ENCODE measurements around the gene XXYLT1.
"Not testable (repeated sequence)": the region's sequence is repeated elsewhere in the genome, so short reads cannot be mapped to it uniquely, and the experiment has no call there.

XXYLT1 gene

DNA sequence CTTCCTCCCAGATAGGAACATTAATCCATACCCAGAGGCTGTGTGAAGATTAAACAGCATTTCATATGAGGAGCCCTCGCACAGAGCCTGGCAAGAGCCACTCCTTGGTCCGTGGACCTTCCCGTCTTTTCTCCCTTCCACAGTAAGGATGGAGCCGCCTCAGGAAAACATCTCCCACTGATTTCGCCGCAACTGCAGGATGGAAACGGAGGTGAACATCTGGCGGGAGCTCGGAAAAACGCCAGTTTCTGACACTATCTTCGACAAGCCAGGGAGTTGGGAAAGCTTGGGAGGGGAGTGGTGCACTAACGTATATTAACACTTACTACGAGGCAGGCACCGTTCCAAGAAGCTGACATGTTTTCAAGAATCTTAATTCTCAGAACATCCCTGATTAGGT lies 157.9 kb downstream of the XXYLT1 start:
- DNase-seq (ENCODE audit: low read depth, low spot score) = no peak

DNA sequence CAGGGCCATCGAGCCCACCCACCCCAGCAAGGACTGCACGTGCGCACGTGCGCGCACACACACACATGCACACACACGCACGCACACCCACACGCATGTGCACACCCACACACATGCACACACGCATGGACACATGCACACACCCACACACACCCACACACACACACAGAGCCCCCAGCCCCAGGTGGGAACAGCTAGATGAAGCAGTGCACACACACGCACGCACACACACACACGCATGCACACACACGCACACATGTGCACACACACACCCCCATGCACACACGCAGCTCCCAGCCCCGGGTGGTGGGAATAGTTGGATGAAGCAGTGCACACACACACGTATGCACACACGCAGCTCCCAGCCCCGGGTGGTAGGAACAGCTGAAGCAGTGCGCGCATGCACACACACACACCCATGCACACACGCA lies 158.6 kb downstream of the XXYLT1 start:
- DNase-seq (ENCODE audit: low read depth, low spot score) = no peak

DNA sequence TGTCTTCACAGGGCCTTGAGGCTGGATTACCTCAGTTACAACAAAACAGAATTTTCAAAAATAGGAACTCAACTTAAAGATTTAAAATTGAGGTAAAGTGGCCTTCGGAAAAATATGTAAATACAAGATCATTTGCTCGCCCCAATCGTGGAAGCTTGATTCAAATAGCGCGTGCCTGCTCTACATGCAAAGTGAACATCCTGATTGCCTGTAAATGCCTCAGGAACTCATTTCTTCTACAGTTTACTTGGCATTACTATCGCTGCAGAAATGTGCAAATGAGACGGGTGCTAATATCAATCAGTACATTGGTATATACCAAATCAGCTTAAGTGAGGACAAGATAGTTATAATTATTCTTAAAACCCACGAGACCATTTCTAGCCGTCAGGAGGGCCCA lies 159.2 kb downstream of the XXYLT1 start:
- DNase-seq (ENCODE audit: low read depth, low spot score) = no peak

DNA sequence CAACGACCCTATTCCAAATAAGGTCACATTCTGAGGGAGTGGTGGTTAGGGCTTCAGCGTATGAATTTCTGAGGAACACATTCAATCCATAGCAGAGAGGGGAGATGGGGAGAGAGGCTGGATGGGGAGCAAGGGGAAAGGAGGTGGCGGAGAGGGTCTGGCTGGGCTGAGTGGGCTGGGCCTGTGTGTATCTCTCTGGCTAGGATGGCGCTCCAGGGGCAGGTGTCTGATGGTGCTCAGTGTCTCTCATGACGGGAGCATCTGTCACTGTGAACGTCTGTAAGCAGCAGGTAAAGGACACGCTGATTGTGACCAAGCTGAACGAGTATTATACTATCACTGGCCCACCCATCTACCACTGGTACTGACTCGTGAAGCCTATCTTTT lies 159.6 kb downstream of the XXYLT1 start:
- no peak for DNase-seq (ENCODE audit: low read depth, low spot score)

DNA sequence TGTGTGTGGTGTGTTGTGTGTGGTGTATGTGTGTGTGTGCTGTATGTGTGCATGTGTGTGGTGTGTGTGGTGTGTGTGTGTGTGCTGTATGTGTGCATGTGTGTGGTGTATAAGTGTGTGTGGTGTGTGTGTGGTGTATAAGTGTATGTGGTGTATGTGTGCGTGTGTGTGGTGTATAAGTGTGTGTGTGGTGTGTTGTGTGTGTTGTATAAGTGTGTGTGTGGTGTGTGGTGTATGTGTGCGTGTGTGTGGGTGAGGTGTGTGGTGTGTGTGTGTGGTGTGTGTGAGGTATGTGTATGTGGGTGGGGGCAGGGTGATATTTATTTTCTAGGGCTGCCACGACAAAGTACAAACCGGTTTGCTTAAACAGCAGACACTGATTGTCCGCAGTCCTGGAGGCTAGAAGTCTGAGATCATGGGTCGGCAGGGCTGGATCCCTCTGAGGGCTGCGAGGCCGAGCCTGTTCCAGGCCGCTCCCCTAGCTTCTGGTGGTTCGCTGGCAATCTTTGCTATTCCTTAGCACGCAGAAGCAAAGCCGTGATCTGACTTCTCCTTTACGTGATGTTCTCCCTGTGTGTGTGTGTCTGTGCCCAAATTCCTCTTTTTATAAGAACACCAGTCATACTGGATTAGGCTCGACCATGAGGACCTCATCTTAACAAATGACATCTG lies 160.2 kb downstream of the XXYLT1 start:
- peak; percentile 27 for DNase-seq (ENCODE audit: low read depth, low spot score)

DNA sequence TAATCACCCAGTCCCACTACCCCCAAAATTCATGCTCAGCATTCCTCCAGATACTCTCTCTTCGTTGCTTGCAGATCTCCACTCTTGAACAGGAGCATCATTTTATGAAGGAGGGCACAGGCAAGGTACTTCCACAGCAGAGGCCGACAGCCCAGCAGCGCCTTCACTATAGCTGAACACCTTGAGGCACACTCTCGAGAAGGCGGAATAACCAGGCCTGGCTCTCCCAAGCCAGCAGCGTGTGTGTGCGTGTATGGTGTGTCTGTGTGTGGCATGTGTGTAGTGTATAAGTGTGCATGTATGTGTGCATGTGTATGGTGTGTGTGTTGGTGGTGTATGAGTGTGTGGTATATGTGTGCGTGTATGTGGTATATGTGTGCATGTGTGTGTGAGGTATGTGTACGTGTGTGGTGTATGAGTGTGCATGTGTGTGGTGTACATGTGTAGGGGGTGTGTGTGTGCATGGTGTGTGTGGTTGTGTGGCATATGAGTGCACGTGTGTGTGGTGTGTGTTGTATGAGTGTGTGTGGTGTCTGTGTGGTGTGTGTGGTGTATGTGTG lies 161.8 kb downstream of the XXYLT1 start:
- DNase-seq (ENCODE audit: low read depth, low spot score) = no peak

DNA sequence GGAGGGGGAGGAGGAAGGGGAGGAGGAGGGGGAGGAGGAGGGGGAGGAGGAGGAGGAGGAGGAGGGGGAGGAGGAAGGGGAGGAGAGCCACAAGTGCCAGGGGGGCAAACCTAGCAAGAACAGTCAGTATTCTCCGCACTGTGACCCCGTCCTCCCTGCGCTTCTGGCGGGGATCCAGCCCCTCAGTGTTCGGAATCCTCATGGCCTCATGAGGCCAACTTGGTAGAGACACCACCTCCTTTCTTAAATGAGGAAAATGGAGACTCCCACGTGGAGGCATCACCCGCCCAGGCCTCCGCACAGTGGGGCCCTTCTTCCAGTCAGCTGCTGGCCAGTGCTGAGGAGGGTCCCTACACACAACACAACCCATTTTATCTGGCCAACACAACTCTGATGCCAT lies 163.4 kb downstream of the XXYLT1 start:
- no peak for DNase-seq (ENCODE audit: low read depth, low spot score)

DNA sequence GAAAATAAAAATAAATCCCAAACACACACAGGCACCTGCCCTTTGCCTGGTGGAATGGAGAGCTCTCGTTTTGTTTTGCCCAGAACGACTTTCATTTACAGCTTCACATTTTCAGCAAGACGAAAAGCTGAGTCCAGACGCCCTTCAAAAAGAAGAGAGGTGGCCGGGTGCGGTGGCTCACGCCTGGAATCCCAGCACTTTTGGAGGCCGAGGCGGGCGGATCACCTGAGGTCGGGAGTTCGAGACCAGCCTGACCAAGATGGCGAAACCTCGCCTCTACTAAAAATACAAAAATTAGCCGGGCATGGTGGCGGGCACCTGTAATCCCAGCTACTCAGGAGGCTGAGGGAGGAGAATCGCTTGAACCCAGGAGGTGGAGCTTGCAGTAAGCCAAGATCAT lies 163.9 kb downstream of the XXYLT1 start:
- DNase-seq (ENCODE audit: low read depth, low spot score) = not testable (repeated sequence)

DNA sequence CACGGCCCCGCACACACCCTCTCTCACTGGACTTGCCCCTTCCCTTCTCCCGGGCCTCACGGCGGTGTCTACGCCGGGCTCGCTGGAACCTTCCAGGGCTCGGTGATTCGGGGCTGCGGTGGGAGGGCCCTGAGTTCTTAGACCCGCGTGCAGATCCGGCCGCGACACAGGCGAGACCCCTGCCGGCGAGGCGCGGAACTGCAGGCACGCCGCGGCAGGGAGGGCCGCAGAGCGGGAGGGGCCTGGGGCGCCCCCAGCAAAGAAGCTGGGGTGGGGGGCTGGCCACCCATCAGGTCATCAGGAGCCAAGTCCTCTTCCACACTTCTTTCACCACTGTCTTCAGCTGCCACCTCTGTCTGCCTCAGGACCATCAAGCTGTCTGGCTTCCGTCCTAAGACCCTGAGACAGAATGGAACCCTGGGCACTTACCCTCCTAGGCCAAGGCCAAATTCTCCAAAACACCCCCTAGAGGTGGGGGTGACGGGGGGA lies 164.5 kb downstream of the XXYLT1 start:
- peak; percentile 81 for DNase-seq (ENCODE audit: low read depth, low spot score)

DNA sequence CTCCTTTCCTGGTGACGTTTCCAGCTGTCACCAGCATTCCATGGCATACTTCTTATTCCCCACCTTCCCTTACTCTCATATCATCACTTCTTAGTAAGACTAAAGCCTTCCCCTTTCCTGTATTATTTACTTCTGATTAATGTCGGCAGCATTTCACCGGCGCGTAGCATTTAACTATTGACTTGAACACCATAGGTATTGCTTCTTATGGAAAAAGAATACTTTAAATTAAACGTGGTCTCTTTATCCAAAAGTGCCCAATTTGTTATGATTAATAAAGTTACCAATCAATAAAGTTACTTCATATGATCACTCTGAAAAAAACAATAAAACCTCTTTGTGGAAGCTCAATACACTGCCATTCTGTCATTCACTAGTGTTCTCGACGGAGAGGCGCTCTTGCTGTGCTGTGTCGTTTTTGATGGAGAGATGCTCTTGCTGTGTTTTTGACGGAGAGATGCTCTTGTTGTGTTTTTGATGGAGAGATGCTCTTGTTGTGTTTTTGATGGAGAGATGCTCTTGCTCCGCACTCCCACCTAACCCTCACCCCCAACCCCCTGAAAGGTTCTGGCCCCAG lies 165.0 kb downstream of the XXYLT1 start:
- no peak for DNase-seq (ENCODE audit: low read depth, low spot score)

DNA sequence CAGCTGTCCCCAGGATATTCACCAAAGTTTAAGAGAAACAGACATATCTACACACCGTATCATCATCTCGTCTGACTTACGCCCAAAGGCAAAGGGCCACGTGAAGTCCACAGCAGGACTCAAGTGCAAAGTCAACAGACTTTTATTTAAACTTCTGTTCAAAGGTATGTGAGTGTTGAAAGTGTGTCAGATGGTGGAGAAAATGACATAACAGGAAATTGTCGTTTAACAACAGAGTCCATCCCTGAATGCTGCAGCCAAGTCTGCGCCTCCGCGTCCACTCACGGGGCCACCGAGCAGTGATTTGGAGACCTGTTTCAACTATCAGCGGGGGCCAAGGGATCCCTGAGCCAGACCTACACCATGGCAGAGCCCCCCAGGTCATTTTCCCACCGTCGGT lies 165.6 kb downstream of the XXYLT1 start:
- no peak for DNase-seq (ENCODE audit: low read depth, low spot score)

DNA sequence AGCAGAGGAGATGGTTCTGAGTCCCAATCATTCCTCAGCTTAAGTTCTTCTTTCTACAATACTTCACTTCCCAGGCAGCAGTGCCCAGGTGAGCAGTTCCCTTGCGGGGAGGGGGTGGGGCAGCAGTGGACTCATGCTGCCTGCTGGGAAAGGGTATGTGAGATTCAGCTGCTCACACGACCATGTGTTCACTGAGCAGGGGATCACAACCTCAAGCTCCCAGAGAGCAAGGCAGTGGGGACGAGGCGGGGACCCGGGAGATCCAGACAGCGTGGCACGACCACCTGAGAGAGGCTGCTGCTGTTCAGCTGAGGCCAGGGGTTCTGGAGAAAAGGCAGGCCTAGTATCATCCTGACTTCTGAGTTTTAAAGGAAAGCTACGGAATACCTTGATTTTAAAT lies 166.6 kb downstream of the XXYLT1 start:
- no peak for DNase-seq (ENCODE audit: low read depth, low spot score)

DNA sequence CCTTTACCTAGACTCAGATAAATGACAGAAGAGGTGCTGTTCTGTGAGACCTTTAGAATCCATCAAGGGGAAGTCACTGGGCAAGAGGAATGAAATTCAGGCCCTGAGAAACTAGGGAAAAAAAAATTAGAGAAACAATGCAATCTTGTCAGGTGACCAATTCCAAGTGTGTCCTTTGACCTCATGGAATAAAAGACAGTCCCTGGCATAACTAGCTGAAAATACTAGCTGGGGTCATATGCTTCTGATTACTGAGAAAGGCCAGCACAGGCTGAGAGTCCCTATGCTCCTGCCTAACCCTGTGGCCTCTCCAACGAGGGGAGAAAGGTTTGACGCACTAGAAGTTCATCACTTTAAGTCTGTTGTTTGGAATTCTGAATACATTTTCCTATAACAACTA lies 167.3 kb downstream of the XXYLT1 start:
- DNase-seq (ENCODE audit: low read depth, low spot score) = no peak

DNA sequence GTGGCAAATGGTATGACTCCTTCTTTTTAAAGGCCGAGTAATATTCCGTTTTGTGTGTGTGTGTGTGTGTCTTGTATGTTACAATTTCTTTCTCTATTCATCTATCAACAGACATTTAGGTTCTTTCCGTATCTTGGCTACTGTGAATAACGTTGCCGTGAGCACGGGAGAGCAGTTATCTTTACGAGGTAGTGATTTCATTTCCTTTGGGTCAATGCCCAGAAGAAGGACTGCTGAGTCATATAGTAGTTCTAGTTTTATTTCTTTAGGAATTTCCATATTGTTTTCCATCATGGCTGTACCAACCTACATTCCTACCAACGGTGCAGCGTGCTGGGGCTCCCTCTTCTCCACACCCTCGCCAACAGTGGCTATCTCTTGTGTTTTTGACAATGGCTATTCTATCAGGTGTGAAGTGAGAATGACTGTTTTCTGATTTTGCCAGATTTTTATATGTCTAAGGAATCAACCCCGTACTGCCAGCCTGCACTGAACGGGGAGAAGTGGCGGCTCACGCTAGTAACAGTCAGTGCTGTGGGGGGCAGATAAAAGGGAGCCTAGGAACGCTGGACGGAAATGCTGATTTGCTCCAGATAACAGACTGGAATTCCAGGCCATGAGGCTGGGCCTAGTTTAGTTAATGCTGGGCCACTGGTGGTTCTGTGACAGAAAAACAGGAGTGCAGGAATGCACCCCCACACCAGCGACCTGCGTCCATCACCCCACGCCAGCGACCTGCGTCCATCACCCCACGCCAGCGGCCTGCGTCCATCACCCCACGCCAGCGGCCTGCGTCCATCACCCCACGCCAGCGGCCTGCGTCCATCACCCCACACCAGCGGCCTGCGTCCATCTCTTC lies 168.1 kb downstream of the XXYLT1 start:
- DNase-seq (ENCODE audit: low read depth, low spot score) = no peak

DNA sequence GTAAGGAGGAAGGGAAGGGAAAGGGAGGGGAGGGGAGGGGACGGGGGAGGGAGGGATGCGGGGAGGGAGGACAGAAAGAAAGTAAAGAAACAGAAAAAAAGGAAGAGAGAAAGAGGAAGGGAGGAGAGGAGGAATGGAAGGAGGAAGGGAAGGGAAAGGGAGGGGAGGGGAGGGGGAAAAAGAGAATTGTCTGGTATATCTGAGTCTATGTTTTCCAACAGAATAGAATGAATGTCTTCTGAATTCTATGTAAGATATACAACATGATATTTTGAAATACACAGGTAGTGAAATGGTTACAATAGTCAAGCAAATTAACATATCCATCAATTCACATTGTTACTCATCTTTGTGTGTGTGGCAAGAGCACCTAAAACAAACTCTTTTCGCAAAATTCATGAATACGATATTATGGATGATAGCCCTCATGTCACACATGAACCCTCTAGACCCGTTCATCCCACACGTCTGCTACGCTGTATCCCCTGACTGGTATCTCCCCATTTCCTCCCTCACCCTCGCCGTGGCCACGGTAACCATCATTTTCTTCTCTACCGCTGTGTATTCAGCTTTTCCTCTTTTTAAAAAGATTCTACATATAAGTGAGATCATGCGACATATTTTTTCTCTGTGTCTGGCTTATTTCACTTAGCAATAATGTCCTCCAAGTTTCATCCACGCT lies 168.9 kb downstream of the XXYLT1 start:
- DNase-seq (ENCODE audit: low read depth, low spot score) = no peak

DNA sequence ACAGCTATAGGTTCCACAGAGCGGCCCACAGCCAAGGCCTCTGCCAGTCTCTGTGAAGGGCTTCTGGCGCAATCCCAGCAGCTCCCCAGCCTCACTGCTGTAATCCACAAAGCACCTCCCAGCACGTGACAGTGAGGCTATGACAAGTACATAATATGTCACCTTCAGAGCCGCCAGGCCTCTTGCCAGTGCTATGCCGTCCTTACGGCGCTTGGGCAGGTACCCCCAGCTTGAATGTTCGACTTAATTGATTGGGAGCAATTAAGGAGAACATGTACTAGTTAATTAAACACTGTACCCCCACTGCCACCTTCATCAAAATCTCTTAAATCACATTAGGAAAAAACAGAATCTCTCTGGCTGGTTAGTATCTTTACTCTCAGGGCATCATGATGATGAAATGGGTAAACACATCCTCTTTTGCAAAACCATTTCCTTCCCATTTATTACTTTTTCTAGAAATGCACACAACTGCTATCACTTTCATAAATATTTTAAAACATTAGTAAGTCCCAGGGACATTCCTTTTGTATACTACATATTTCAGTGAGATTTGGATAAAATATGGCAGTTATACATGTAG lies 169.9 kb downstream of the XXYLT1 start:
- DNase-seq (ENCODE audit: low read depth, low spot score) = no peak

DNA sequence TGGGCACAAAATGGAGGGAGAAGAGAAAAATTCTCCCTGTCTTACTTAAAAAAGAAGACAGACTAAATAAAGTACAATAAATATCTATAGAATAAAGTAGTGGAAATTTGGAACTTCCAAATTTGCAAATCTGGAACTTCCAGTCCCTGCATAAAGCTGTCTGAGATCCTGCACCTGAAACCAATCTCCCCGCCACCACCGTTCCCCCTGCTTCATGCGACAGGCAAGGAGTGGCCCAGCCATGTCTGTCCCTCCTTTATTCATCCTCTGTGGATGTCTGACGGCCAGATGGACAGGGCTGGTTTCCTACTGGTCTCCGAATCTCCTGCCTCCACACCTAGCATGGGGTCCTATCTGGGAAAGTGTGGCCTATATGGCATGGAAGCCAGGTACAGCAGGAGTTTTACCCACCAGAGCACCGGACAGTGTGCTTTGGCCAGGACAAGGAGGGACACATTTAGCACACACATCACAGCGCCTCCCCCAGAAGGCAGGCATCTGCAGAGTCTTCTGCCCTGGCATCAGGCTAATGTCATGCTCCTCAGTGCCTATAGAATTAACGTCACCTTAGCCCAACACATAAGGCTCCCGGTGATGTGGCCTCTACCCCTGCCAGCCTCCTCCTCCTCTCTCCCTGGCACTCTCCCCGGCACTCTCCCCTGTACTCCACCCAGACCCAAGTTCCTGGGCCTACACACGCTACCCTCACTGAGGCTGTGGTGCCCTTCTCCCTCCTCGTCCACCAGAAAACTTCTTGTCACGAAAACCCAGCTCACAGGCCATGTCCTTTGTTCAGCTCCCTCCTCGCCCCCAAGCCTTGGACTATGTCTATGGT lies 170.8 kb downstream of the XXYLT1 start:
- DNase-seq (ENCODE audit: low read depth, low spot score) = no peak

DNA sequence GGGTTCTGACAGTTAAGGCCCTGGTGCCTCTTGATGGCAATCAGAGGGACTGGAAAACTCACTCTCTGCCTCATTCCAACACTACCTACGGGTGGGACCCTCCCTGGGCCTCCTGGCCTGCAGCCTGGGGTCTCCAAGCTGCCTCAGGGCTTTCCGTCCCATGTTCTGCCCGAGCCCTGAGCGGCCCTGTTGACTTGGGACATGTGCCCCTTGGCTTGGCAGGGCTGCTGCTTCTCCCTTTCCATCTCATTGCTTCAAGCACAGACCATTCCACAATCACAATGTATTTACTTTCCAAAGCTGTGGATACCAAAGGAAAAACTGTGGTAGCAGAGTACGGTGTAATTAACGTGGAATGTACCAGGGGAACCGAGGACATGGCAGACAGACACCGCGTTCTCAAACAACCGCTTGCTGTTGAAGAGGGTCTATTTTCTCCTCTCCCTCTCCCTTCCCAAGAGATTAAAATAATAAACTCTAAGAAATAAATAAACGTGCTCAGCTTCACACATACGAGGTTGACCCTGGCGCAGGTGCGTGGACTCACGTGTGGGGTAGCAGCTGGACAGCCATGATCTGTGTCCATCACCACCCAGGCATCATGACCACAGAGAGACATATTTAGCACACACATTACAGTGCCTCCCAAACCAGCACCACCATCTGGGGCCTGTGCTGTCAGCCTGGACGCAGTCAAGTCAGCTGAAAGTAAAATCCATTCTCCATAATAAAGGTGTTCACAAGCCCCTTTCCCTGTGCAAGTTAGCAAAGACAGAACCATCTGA lies 172.0 kb downstream of the XXYLT1 start:
- DNase-seq (ENCODE audit: low read depth, low spot score) = no peak

DNA sequence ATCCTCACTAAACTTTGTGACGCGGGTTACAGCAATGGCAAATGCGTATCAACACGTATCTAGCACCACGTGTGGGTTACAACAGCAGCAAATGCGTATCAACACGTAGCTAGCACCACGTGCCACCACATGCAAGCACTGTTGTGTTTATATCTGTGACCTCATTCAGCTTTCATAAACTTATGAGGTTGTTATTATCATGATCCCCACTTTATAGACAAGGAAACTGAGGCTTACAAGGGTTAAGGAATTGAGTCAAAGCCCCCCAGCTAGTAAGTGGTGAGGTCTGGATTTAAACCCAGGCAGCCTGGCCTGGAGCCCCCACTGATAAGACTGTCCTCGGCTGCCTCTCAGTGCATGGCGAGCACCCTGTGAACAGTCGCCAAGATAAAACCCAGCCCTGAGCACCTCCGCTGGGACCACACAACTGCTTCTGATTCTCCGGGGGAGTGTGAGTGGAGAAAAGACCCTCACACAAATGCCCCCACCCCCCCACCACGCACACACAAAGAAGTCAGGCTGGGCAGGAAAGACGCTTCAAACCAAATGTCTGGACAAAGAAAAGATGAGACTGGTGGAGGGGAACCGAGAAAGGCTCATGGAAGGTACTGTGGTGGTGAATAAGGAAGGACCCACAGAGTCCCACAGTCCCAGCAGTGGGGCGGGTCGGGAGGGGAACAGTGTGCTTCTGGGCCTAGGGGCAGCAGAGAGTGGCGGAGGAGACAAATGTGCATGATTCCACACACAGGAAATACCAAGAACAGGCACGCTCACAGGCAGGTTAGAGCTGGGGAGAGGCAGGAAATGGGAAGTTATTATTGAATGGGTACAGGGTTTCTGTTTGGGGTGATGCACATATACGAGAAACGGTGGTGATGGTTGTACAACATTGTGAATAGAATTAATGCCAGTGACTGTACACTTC lies 173.4 kb downstream of the XXYLT1 start:
- no peak for DNase-seq (ENCODE audit: low read depth, low spot score)

Data from ELF-1 (cell line).